ENCODE results near the gene RTF1.

DNA sequence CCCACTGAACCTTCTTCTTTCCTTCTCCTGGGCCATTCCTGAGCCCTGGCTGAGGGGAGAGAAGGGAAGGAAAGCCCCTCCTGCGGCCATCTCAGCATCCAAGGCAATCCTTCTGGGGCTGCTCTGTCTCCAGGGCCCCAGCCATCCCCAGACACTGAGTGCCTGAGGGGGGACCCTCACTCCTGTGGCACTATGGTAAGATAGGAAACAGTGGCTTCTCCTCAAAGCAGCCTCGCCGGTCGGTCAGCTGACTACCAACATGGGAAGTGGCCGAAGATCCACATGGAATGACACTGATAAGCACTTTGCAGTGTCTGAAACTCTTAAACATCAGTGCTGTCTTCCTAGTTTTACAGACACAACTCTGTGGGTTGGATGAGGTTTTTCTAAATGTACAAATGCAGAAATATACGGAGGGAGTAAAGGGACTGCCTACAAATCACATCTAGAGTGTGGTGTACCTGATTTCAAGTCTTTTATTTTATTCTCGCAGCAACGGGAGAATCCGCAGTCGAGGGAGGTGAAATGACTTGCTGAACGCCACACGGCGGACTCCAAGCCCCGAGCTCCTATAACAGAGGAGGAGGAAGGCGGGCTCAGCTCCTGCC, 75.8 kb downstream of the RTF1 start:
- TF ChIP-seq POLR2A (IDR thresholded peaks at IDR 0.05; ENCODE audit: low read depth, low read length) (no peak), POLR2AphosphoS5 (IDR thresholded peaks at IDR 0.05; ENCODE audit: low read depth, low read length) (no peak)
